H9 (cell line): ENCODE data around the gene KCNJ10. TPM values are rescaled to one million over a fixed set of nuclear protein-coding genes. Genes with fewer than 3 reads are reported as not detected.

Experiments
- DNase-seq: peaks from one replicate; pipeline ENCODE4 v3.0.0-alpha.2; 2017
- H2AFZ ChIP-seq: one replicate; pipeline ENCODE4 v1.6.1; 2013; ENCODE audit warnings: mild to moderate bottlenecking, low read length, control low read depth, moderate library complexity
- H2AK5ac ChIP-seq: 2 replicates; pipeline ENCODE4 v1.6.1; 2013; ENCODE audit warnings: low read length, control low read depth, mixed read lengths; ENCODE audit not compliant: insufficient read length
- H2BK120ac ChIP-seq: one replicate; pipeline ENCODE4 v1.6.1; 2013; ENCODE audit warnings: low read depth, mild to moderate bottlenecking, low read length, control low read depth, inconsistent platforms; ENCODE audit not compliant: poor library complexity, severe bottlenecking
- H2BK12ac ChIP-seq: 2 replicates; pipeline ENCODE4 v1.6.1; 2013; ENCODE audit warnings: low read length, control low read depth, mixed read lengths, low read depth; ENCODE audit not compliant: insufficient read length
- H2BK15ac ChIP-seq: 2 replicates; pipeline ENCODE4 v1.6.1; 2013; ENCODE audit warnings: low read depth, low read length, control low read depth
- H2BK20ac ChIP-seq: one replicate; pipeline ENCODE4 v1.6.1; 2013; ENCODE audit warnings: low read depth, mild to moderate bottlenecking, low read length, control low read depth, inconsistent platforms; ENCODE audit not compliant: poor library complexity, severe bottlenecking
- H2BK5ac ChIP-seq: 2 replicates; pipeline ENCODE4 v1.6.1; 2013; ENCODE audit warnings: low read length, control low read depth, mixed read lengths; ENCODE audit not compliant: insufficient read length
- H3K14ac ChIP-seq: 2 replicates; pipeline ENCODE4 v1.6.1; 2013; ENCODE audit warnings: low read length, control low read depth; ENCODE audit not compliant: insufficient read depth
- H3K18ac ChIP-seq: 2 replicates; pipeline ENCODE4 v1.6.1; 2013; ENCODE audit warnings: low read depth, mild to moderate bottlenecking, mixed read lengths, low read length, control low read depth; ENCODE audit not compliant: insufficient read length
- H3K23ac ChIP-seq: 2 replicates; pipeline ENCODE4 v1.6.1; 2013; ENCODE audit warnings: low read length, control low read depth, mixed read lengths, low read depth; ENCODE audit not compliant: insufficient read length
- H3K23me2 ChIP-seq: 2 replicates; pipeline ENCODE4 v1.6.1; 2013; ENCODE audit warnings: low read depth, mild to moderate bottlenecking, mixed read lengths, low read length, control low read depth; ENCODE audit not compliant: insufficient read length, poor library complexity, severe bottlenecking
- H3K27ac ChIP-seq: 2 replicates; pipeline ENCODE4 v1.5.1; 2013; ENCODE audit warnings: low read length, control low read depth, mixed read lengths, low read depth; ENCODE audit not compliant: insufficient read length
- H3K27me3 ChIP-seq: 2 replicates; pipeline ENCODE4 v1.6.1; 2013; ENCODE audit warnings: low read length, control low read depth, inconsistent platforms; ENCODE audit not compliant: insufficient read depth
- H3K4ac ChIP-seq: 2 replicates; pipeline ENCODE4 v1.6.1; 2013; ENCODE audit warnings: low read depth, mild to moderate bottlenecking, control low read depth, inconsistent platforms, low read length, moderate library complexity
- H3K4me1 ChIP-seq: 2 replicates; pipeline ENCODE4 v1.6.1; 2013; ENCODE audit warnings: low read length, control low read depth, inconsistent platforms; ENCODE audit not compliant: insufficient read depth
- H3K4me2 ChIP-seq: 2 replicates; pipeline ENCODE4 v1.6.1; 2013; ENCODE audit warnings: low read length, control low read depth, mixed read lengths; ENCODE audit not compliant: insufficient read length, insufficient read depth
- H3K56ac ChIP-seq: 2 replicates; pipeline ENCODE4 v1.6.1; 2013; ENCODE audit warnings: low read depth, mild to moderate bottlenecking, mixed read lengths, low read length, control low read depth; ENCODE audit not compliant: insufficient read length
- H3K79me1 ChIP-seq: 2 replicates; pipeline ENCODE4 v1.6.1; 2013; ENCODE audit warnings: low read depth, mild to moderate bottlenecking, moderate library complexity, low read length, control low read depth, inconsistent platforms; ENCODE audit not compliant: insufficient read depth, poor library complexity, severe bottlenecking
- H3K79me2 ChIP-seq: 2 replicates; pipeline ENCODE4 v1.6.1; 2013; ENCODE audit warnings: low read length, control low read depth, inconsistent platforms; ENCODE audit not compliant: insufficient read depth
- H3K9ac ChIP-seq: 2 replicates; pipeline ENCODE4 v1.6.1; 2013; ENCODE audit warnings: low read length, control low read depth, mixed read lengths; ENCODE audit not compliant: insufficient read length; ENCODE audit errors: extremely low read depth
- H3K9me3 ChIP-seq: one replicate; pipeline ENCODE4 v1.6.1; 2013; ENCODE audit warnings: low read depth, low read length, inconsistent platforms; ENCODE audit not compliant: control insufficient read depth
- H3T11ph ChIP-seq: one replicate; pipeline ENCODE4 v1.6.1; 2013; ENCODE audit warnings: mild to moderate bottlenecking, low read length, control low read depth, inconsistent platforms
- H4K20me1 ChIP-seq: one replicate; pipeline ENCODE4 v1.6.1; 2013; ENCODE audit not compliant: control insufficient read depth, insufficient read length, insufficient read depth
- H4K5ac ChIP-seq: 2 replicates; pipeline ENCODE4 v1.6.1; 2013; ENCODE audit warnings: low read depth, mild to moderate bottlenecking, mixed read lengths, low read length, control low read depth; ENCODE audit not compliant: insufficient read length
- H4K8ac ChIP-seq: replicated peaks from 2 replicates; pipeline ENCODE4 v1.6.1; 2013; ENCODE audit warnings: low read length, control low read depth, mixed read lengths, low read depth; ENCODE audit not compliant: insufficient read length
- H4K91ac ChIP-seq: 2 replicates; pipeline ENCODE4 v1.6.1; 2013; ENCODE audit warnings: low read depth, mild to moderate bottlenecking, moderate library complexity, mixed read lengths, low read length, control low read depth; ENCODE audit not compliant: insufficient read length
- H3K27ac Mint-ChIP-seq, 3 experiments: 2 replicates in 2 of 3; 3 replicates in 1 of 3; pipeline ENCODE4 v1.8.0; 2020 to 2021; ENCODE audit warnings: mixed read lengths in 3 of 3, mild to moderate bottlenecking in 1 of 3, moderate library complexity in 1 of 3
- H3K27me3 Mint-ChIP-seq: 2 replicates; pipeline ENCODE4 v1.8.0; 2021; ENCODE audit warnings: low read depth, mild to moderate bottlenecking, moderate library complexity, mixed read lengths
- H3K36me3 Mint-ChIP-seq, 3 experiments: 2 replicates in 2 of 3; 3 replicates in 1 of 3; pipeline ENCODE4 v1.8.0; 2020 to 2021; ENCODE audit warnings: low read depth in 3 of 3, mixed read lengths in 3 of 3; ENCODE audit not compliant: insufficient read depth in 1 of 3
- H3K4me1 Mint-ChIP-seq, 2 experiments: 2 replicates each; pipeline ENCODE4 v1.8.0; 2020; ENCODE audit warnings: mixed read lengths in 2 of 2
- H3K4me3 Mint-ChIP-seq, 2 experiments: 2 replicates in 1 of 2; 3 replicates in 1 of 2; pipeline ENCODE4 v1.8.0; 2020 to 2021; ENCODE audit warnings: mild to moderate bottlenecking in 2 of 2, mixed read lengths in 2 of 2, moderate library complexity in 1 of 2
- H3K9me3 Mint-ChIP-seq, 2 experiments: 2 replicates in 1 of 2; 3 replicates in 1 of 2; pipeline ENCODE4 v1.8.0; 2020; ENCODE audit warnings: mild to moderate bottlenecking in 2 of 2, mixed read lengths in 2 of 2, moderate library complexity in 1 of 2
- total RNA-seq: library from RNA; stranded (reverse); gene quantifications from 2 replicates; pipeline ENCODE4 v1.2.1, GENCODE V29; 2021
- TF ChIP-seq, protein P1 (sequence below): fragments of 200-600 bp; sonication (generic); conservative IDR thresholded peaks from 3 replicates; pipeline ENCODE4 v1.8.0; 2021; ENCODE audit warnings: antibody characterized with exemption, mild to moderate bottlenecking

The KCNJ10 gene
- total RNA-seq, 1 experiment from 2014 or later = 0.44 TPM

DNA sequence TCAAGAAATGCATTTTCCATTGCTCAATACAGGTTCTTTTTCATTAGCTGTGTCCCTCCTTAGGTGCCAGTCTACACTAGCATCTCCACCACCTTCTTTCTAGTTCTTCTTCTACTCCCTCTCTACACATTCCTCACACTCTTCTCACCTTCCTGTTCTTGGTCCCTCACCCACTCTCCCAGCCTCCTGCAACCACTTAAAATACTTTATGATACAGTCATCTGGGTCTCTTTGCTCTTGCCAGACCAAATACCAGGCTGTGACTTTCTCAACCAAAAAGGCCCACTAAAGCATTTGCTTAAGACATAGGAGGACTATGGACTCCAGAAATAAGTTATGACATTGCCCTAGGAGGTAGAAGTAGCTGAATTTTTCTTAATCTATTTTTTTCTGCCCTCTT lies 73.3 kb downstream of the KCNJ10 start:
- Histone ChIP-seq H3K27me3 (no peaks in the 10 kb centered on the region), H3K14ac (no peak overlapping the region), H2BK20ac (no peak overlapping the region), H3T11ph (no peak overlapping the region), H3K4ac (no peak overlapping the region), H2AK5ac (no peak overlapping the region), H3K27ac (no peak overlapping the region), H3K79me2 (no peaks in the 10 kb centered on the region), H2BK12ac (no peak overlapping the region), H3K56ac (no peak overlapping the region), H3K9ac (no peak overlapping the region), H4K8ac (no peak overlapping the region), H3K79me1 (no peaks in the 10 kb centered on the region), H4K5ac (no peak overlapping the region), H2BK15ac (no peak overlapping the region), H2AFZ (no peak overlapping the region), H3K9me3 (no peaks in the 10 kb centered on the region), H3K4me2 (no peak overlapping the region), H3K4me1 (no peaks in the 10 kb centered on the region), H3K23ac (no peak overlapping the region), H3K23me2 (no peaks in the 10 kb centered on the region), H2BK120ac (no peak overlapping the region), H3K18ac (no peak overlapping the region), H4K20me1 (no peaks in the 10 kb centered on the region), H2BK5ac (no peak overlapping the region), H4K91ac (no peak overlapping the region)
- TF ChIP-seq, protein P1, sequence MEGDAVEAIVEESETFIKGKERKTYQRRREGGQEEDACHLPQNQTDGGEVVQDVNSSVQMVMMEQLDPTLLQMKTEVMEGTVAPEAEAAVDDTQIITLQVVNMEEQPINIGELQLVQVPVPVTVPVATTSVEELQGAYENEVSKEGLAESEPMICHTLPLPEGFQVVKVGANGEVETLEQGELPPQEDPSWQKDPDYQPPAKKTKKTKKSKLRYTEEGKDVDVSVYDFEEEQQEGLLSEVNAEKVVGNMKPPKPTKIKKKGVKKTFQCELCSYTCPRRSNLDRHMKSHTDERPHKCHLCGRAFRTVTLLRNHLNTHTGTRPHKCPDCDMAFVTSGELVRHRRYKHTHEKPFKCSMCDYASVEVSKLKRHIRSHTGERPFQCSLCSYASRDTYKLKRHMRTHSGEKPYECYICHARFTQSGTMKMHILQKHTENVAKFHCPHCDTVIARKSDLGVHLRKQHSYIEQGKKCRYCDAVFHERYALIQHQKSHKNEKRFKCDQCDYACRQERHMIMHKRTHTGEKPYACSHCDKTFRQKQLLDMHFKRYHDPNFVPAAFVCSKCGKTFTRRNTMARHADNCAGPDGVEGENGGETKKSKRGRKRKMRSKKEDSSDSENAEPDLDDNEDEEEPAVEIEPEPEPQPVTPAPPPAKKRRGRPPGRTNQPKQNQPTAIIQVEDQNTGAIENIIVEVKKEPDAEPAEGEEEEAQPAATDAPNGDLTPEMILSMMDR = no peak
- no peak overlapping the region for H3K4me3 Mint-ChIP-seq
- no peaks in the 10 kb centered on the region for H3K9me3 Mint-ChIP-seq
- peaks cover 3 to 4% of the 10 kb centered on the region in 2 experiments; a peak in 2 of 4 replicates for H3K4me1 Mint-ChIP-seq
- H3K36me3 Mint-ChIP-seq = no peaks in the 10 kb centered on the region
- no peak for DNase-seq
- no peak overlapping the region for H3K27ac Mint-ChIP-seq
- peaks cover 9% of the 10 kb centered on the region for H3K27me3 Mint-ChIP-seq
